Activated effector memory CD4-positive, alpha-beta T cell treated with anti-CD3 and anti-CD28 coated beads, Interleukin-2, amount 50 U/mL, for 16 hours (primary cell): Measurements from ENCODE around the gene NUP205.

Experiments
- DNase-seq: peaks from one replicate; pipeline ENCODE4 v3.0.0-alpha.2; 2020

NUP205 gene

GRCh38 chr7:135557455-135558336 is at the start of gene NUP205:
Gene NUP205, plus strand, starts transcription at chr7:135557917. Its CDS starts 28 bp downstream, at chr7:135557945.
- DNase-seq = peak; percentile 90

- DNase-seq = peak; percentile 70
Observed at GRCh38 chr7:135508883-135509588, 48.7 kb upstream of the NUP205 start.

- DNase-seq = no peak
Observed at GRCh38 chr7:135509589-135509838, 48.2 kb upstream of the NUP205 start.

- peak; percentile 99 for DNase-seq
Observed at GRCh38 chr7:135509839-135510591, 47.7 kb upstream of the NUP205 start, which contains the start of gene CNOT4. Gene CNOT4, minus strand, starts transcription at chr7:135510102. Its CDS starts 71,771 bp downstream, at chr7:135438331.

- no peak for DNase-seq
Observed at GRCh38 chr7:135510592-135511183, 47.0 kb upstream of the NUP205 start.

- no peak for DNase-seq
Observed at GRCh38 chr7:135512135-135512887, 45.4 kb upstream of the NUP205 start.

GRCh38 chr7:135514856-135515255 is 42.9 kb upstream of the NUP205 start:
- no peak for DNase-seq

- no peak for DNase-seq
Observed at GRCh38 chr7:135517060-135517459, 40.7 kb upstream of the NUP205 start.

- DNase-seq = no peak
Observed at GRCh38 chr7:135518748-135519147, 39.0 kb upstream of the NUP205 start.

- DNase-seq = no peak
Observed at GRCh38 chr7:135519233-135519688, 38.5 kb upstream of the NUP205 start.

- no peak for DNase-seq
Observed at GRCh38 chr7:135519871-135520270, 37.8 kb upstream of the NUP205 start.

GRCh38 chr7:135522509-135522908 is 35.2 kb upstream of the NUP205 start:
- DNase-seq = no peak

GRCh38 chr7:135523146-135523545 is 34.6 kb upstream of the NUP205 start:
- DNase-seq = no peak

- DNase-seq = no peak
Observed at GRCh38 chr7:135525426-135525825, 32.3 kb upstream of the NUP205 start.

- no peak for DNase-seq
Observed at GRCh38 chr7:135527025-135527424, 30.7 kb upstream of the NUP205 start.

- no peak for DNase-seq
Observed at GRCh38 chr7:135536150-135536549, 21.6 kb upstream of the NUP205 start.

- no peak for DNase-seq
Observed at GRCh38 chr7:135537453-135537852, 20.3 kb upstream of the NUP205 start.

GRCh38 chr7:135537905-135538304 is 19.8 kb upstream of the NUP205 start:
- DNase-seq = no peak

GRCh38 chr7:135538376-135538775 is 19.3 kb upstream of the NUP205 start:
- DNase-seq = no peak

- no peak for DNase-seq
Observed at GRCh38 chr7:135539629-135540028, 18.1 kb upstream of the NUP205 start.

- no peak for DNase-seq
Observed at GRCh38 chr7:135541029-135541428, 16.7 kb upstream of the NUP205 start.

GRCh38 chr7:135550196-135550595 is 7.5 kb upstream of the NUP205 start:
- DNase-seq = no peak
